ENCODE data around the gene FHIT. TPM values are rescaled to one million over a fixed set of nuclear protein-coding genes. Genes with fewer than 3 reads are reported as not detected.

Gene FHIT
- total and polyA plus RNA-seq, 10 of the 15 experiments (the other 5 are each of a cell fraction or from before 2014, with no cell fraction given): 4.2 to 14.9 (median 9.4) TPM

GRCh38 chr3:60948488-60948887 lies 302.8 kb downstream of the FHIT start:
- in situ Hi-C loops (cut with MboI): no loop called here
- H3K9ac ChIP-seq (ENCODE audit: control insufficient read depth, insufficient read depth, low read length): no peak overlapping the region
- H2AFZ ChIP-seq (ENCODE audit: control insufficient read depth, low read depth, low read length): no peak overlapping the region
- BruUV-seq (replicated peaks): no TSS peak
- no peaks in the 10 kb centered on the region for H3K27me3 ChIP-seq (replicated peaks in 1 of 2; ENCODE audit: control insufficient read depth in 2 of 2, insufficient read depth in 2 of 2, low read length in 1 of 2)
- ATAC-seq (no peak), FAIRE-seq (no peak), DNase-seq (ENCODE audit: low read depth, low spot score) (no peak)
- ChIA-PET POLR2A (no interaction called here), RAD21 (ENCODE audit: unreplicated experiment) (no interaction called here), SMC1A (ENCODE audit: uncharacterized antibody, unreplicated experiment) (interaction anchor here (1.5 kb wide), 1 partner anchor 193 kb away, joined by 3 read pairs; no protein-coding TSS in a partner anchor), CTCF (interaction anchor here (1.3 kb wide), 1 partner anchor 10 kb away, joined by 4 read pairs; no protein-coding TSS in a partner anchor)
- no peak overlapping the region for H3K27ac ChIP-seq (ENCODE audit: control insufficient read depth, insufficient read depth)
- H3K4me2 ChIP-seq (ENCODE audit: control insufficient read depth, insufficient read depth): no peak overlapping the region
- H3K4me3 ChIP-seq: no peak overlapping the region
- no peaks in the 10 kb centered on the region for H3K9me3 ChIP-seq (replicated peaks; ENCODE audit: control insufficient read depth, insufficient read depth, low read length)
- TF ChIP-seq ZSCAN29 (IDR thresholded peaks at IDR 0.05): no peak
- 0 out of 2 replicates have a peak, but pooled peaks have one; percentile 7 for TF ChIP-seq RAD21 (IDR thresholded peaks at IDR 0.05; ENCODE audit: insufficient read depth, low read depth, low read length)
- TF ChIP-seq HCFC1 (IDR thresholded peaks at IDR 0.05; ENCODE audit: low read length): no peak
- no peak for TF ChIP-seq HDAC2 (IDR thresholded peaks at IDR 0.05)
- no peak for TF ChIP-seq NR2F1 (conservative IDR thresholded peaks at IDR 0.05)
- TF ChIP-seq FOXM1 (IDR thresholded peaks at IDR 0.05; ENCODE audit: low read depth, low read length): no peak
- no peak for TF ChIP-seq WRNIP1 (IDR thresholded peaks at IDR 0.05; ENCODE audit: borderline replicate concordance, low read depth, low read length)
- no peaks in the 10 kb centered on the region for H3K36me3 ChIP-seq (ENCODE audit: control insufficient read depth in 2 of 2, insufficient read depth in 2 of 2, low read length in 1 of 2)
- H3K79me2 ChIP-seq (ENCODE audit: control insufficient read depth, insufficient read depth, low read length): no peaks in the 10 kb centered on the region
- H3K4me1 ChIP-seq (ENCODE audit: control insufficient read depth, insufficient read depth, low read length): no peaks in the 10 kb centered on the region
- no peaks in the 10 kb centered on the region for H4K20me1 ChIP-seq (ENCODE audit: control insufficient read depth, insufficient read depth)
- intact Hi-C loops (cut with micrococcal nuclease; ENCODE audit: unreplicated experiment): no loop called here

- SMC1A ChIA-PET (ENCODE audit: uncharacterized antibody, unreplicated experiment): no interaction called here
- H4K20me1 ChIP-seq (ENCODE audit: control insufficient read depth, insufficient read depth): no peaks in the 10 kb centered on the region
- intact Hi-C loops (cut with micrococcal nuclease; ENCODE audit: unreplicated experiment) (no loop called here), in situ Hi-C loops (cut with MboI) (no loop called here)
- no peak overlapping the region for H3K27ac ChIP-seq (ENCODE audit: control insufficient read depth, insufficient read depth)
- RAD21 ChIA-PET (ENCODE audit: unreplicated experiment): no interaction called here
- POLR2A ChIA-PET: no interaction called here
- no peaks in the 10 kb centered on the region for H3K27me3 ChIP-seq (replicated peaks in 1 of 2; ENCODE audit: control insufficient read depth in 2 of 2, insufficient read depth in 2 of 2, low read length in 1 of 2)
- WGBS (ENCODE audit: insufficient coverage, insufficient replicate concordance, low lambda C conversion rate, missing lambda C conversion rate): 91% methylated on average over 3 of the region's 3 CpGs
- H3K4me2 ChIP-seq (ENCODE audit: control insufficient read depth, insufficient read depth): no peak overlapping the region
- H3K4me1 ChIP-seq (ENCODE audit: control insufficient read depth, insufficient read depth, low read length): no peaks in the 10 kb centered on the region
- no peaks in the 10 kb centered on the region for H3K79me2 ChIP-seq (ENCODE audit: control insufficient read depth, insufficient read depth, low read length)
- no peak overlapping the region for H2AFZ ChIP-seq (ENCODE audit: control insufficient read depth, low read depth, low read length)
- H3K36me3 ChIP-seq (ENCODE audit: control insufficient read depth in 2 of 2, insufficient read depth in 2 of 2, low read length in 1 of 2): no peaks in the 10 kb centered on the region
- no peak overlapping the region for H3K9ac ChIP-seq (ENCODE audit: control insufficient read depth, insufficient read depth, low read length)
- no peaks in the 10 kb centered on the region for H3K9me3 ChIP-seq (replicated peaks; ENCODE audit: control insufficient read depth, insufficient read depth, low read length)
- CTCF ChIA-PET: no interaction called here
- no TSS peak for BruUV-seq (replicated peaks)
- no peak overlapping the region for H3K4me3 ChIP-seq
- no peak for FAIRE-seq
- no peak for DNase-seq (ENCODE audit: low read depth, low spot score)
- no peak for ATAC-seq
- no peak for TF ChIP-seq RB1 (IDR thresholded peaks at IDR 0.05; ENCODE audit: borderline replicate concordance)
- no peak for TF ChIP-seq BHLHE40 (IDR thresholded peaks at IDR 0.05; ENCODE audit: borderline replicate concordance in 1 of 2, low read depth in 2 of 2, low read length in 1 of 2)
- TF ChIP-seq ZBTB4 (CRISPR knock-in tag; IDR thresholded peaks at IDR 0.05): no peak
- no peak for TF ChIP-seq BCL11A (IDR thresholded peaks at IDR 0.05; ENCODE audit: low read depth, low read length)
- TF ChIP-seq TAF1 (IDR thresholded peaks at IDR 0.05; ENCODE audit: borderline replicate concordance, low read depth, low read length): no peak
- no peak for TF ChIP-seq DPF2 (IDR thresholded peaks at IDR 0.05)
- no peak for TF ChIP-seq TCF3 (IDR thresholded peaks at IDR 0.05; ENCODE audit: borderline replicate concordance, insufficient read depth, low read depth, low read length)
- TF ChIP-seq MEF2A (IDR thresholded peaks at IDR 0.05; ENCODE audit: insufficient read depth, low read depth, low read length): no peak
- TF ChIP-seq CBFB (IDR thresholded peaks at IDR 0.05; ENCODE audit: low read depth): no peak
- no peak for TF ChIP-seq PAX8 (IDR thresholded peaks at IDR 0.05)
- TF ChIP-seq IKZF1 (conservative IDR thresholded peaks at IDR 0.05): no peak
- TF ChIP-seq FOS (IDR thresholded peaks at IDR 0.05; ENCODE audit: borderline replicate concordance, extremely low read depth, insufficient read length): no peak
Measured at GRCh38 chr3:60935709-60936108, 315.5 kb downstream of the FHIT start.
